Stomach (tissue), 9 donors: ENCODE results near the gene NCK1. TPM values are rescaled to one million over a fixed set of nuclear protein-coding genes. Genes with fewer than 3 reads are reported as not detected.

Experiments
- DNase-seq, 2 donors: peaks; one replicate each; pipeline versions ENCODE4 v3.0.0 to v3.0.0-alpha.2; 2013 to 2019
- H3K27ac ChIP-seq, 5 donors: fragments of 200-600 bp in 4 of 5; sonication (generic) in 4 of 5; one replicate each; pipeline ENCODE4 v1.5.1; 2013 to 2019; ENCODE audit warnings: mild to moderate bottlenecking in 1 of 5, moderate library complexity in 1 of 5
- H3K27me3 ChIP-seq, 3 donors: fragments of 200-600 bp; sonication (generic); one replicate each; pipeline ENCODE4 v1.5.1; 2017 to 2019; ENCODE audit warnings: mixed run types in 1 of 3
- H3K36me3 ChIP-seq, 4 donors: fragments of 200-600 bp; sonication (generic); 1 replicate in 3 of 4; 2 replicates in 1 of 4; pipeline ENCODE4 v1.5.1; 2016 to 2019
- H3K4me1 ChIP-seq, 4 donors: fragments of 200-600 bp; sonication (generic); one replicate each; pipeline ENCODE4 v1.5.1; 2016 to 2019
- H3K4me3 ChIP-seq, 4 donors: fragments of 200-600 bp; sonication (generic) in 3 of 4; one replicate each; pipeline ENCODE4 v1.5.1; 2016 to 2019; ENCODE audit warnings: mild to moderate bottlenecking in 1 of 4
- H3K9me3 ChIP-seq, 4 donors: fragments of 200-600 bp; sonication (generic); one replicate each; pipeline ENCODE4 v1.5.1; 2016 to 2019
- CTCF ChIP-seq, 7 experiments: fragments of 450-650 bp in 4 of 7; fragments of 200-600 bp in 3 of 7; sonication (generic) in 3 of 7; IDR thresholded peaks; one replicate each; pipeline ENCODE4 v1.5.1; 2016 to 2019; ENCODE audit warnings: antibody characterized with exemption in 7 of 7, control low read depth in 2 of 7, mild to moderate bottlenecking in 1 of 7
- EP300 ChIP-seq: sonication (generic); formaldehyde crosslinking; IDR thresholded peaks from one replicate; pipeline ENCODE4 v1.6.1; 2017; ENCODE audit warnings: antibody characterized with exemption
- POLR2A ChIP-seq, 4 donors: fragments of 450-650 bp; IDR thresholded peaks; one replicate each; pipeline ENCODE4 v1.6.1; 2016; ENCODE audit warnings: antibody characterized with exemption in 4 of 4, control low read depth in 2 of 4, mild to moderate bottlenecking in 1 of 4, moderate library complexity in 1 of 4
- POLR2AphosphoS5 ChIP-seq, 3 donors: sonication (generic); formaldehyde crosslinking; IDR thresholded peaks; one replicate each; pipeline ENCODE4 v1.6.1; 2016; ENCODE audit warnings: antibody characterized with exemption in 3 of 3
- WGBS, 5 donors: extraction: QIAGEN DNeasy Blood & Tissue Kit in 3 of 5; methylation state at CpG; one replicate each; pipeline versions ENCODE4 v1.1.5 to v1.1.7; 2013 to 2018; 5-methylcytosine and 5-hydroxymethylcytosine counted together
- intact Hi-C: fragments of 100-400 bp; cut with DNase I; formaldehyde crosslinking; loops from one replicate; pipeline ENCODE4 v1.15.1; 2023; ENCODE audit warnings: low total_unique reads
- polyA plus RNA-seq, 3 donors: library from polyadenylated mRNA; stranded (reverse); fragments of 200-250 nt; gene quantifications; one replicate each; pipeline ENCODE4 v1.2.3, GENCODE V29; 2013
- total RNA-seq, 5 donors: library from RNA; depleted of rRNA; stranded (reverse); fragments of >200 nt; gene quantifications; one replicate each; pipeline versions ENCODE4 v1.1.0 to v1.2.3, GENCODE V29; 2014 to 2016
- donor health status: healthy with polysubstance abuse.
- donor health status: Bipolar disorder and iron deficiency.
- donor health status: healthy.

Gene NCK1
- total and polyA plus RNA-seq, 8 donors: 11.9 to 59.8 (median 25.2) TPM

DNA sequence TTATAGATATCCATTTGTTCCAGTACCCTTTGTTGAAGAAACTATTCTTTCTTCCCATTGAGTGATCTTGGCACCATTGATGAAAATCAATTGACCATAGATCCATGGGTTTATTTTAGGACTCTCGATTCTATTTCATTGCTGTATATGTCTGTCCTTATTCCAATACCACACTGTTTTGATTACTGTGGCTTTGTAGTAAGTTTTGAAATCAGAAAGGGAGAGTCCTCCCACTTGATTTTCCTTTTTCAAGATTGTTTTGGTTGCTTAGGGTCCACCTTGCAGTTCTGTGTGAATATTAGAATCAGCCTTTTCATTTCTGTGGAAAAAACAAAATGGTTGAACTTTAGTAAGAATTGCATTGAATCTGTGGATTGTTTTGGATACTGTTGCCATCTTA is 75.2 kb downstream of the NCK1 start:
- H3K4me3 ChIP-seq: no peak overlapping the region
- 96 to 100% (median 98%) methylated on average over 1 of the region's 1 CpG for WGBS, 5 donors
- no peak overlapping the region for H3K27ac ChIP-seq
- no peaks in the 10 kb centered on the region for H3K27me3 ChIP-seq
- no peaks in the 10 kb centered on the region for H3K9me3 ChIP-seq
- peaks cover 0 to 42% (median 16%) of the 10 kb centered on the region in 4 donors for H3K4me1 ChIP-seq
- no peak for TF ChIP-seq EP300
- no peak for TF ChIP-seq POLR2AphosphoS5 (IDR thresholded peaks at IDR 0.05)
- no peak for TF ChIP-seq CTCF (IDR thresholded peaks at IDR 0.05)
- TF ChIP-seq POLR2A (IDR thresholded peaks at IDR 0.05): no peak
- intact Hi-C loops: no loop called here
- H3K36me3 ChIP-seq: peaks cover 0 to 15% (median 6%) of the 10 kb centered on the region in 4 donors
- no peak for DNase-seq

- Histone ChIP-seq H3K36me3 (peaks cover 0 to 15% (median 6%) of the 10 kb centered on the region in 4 donors), H3K27ac (peak overlapping the region in 1 of 5 donors; percentile 7), H3K27me3 (no peaks in the 10 kb centered on the region), H3K4me1 (peaks cover 6 to 42% (median 20%) of the 10 kb centered on the region in 4 donors), H3K9me3 (no peaks in the 10 kb centered on the region), H3K4me3 (no peak overlapping the region)
- no peak for DNase-seq
- TF ChIP-seq EP300 (no peak), POLR2AphosphoS5 (IDR thresholded peaks at IDR 0.05) (no peak), CTCF (IDR thresholded peaks at IDR 0.05) (no peak), POLR2A (IDR thresholded peaks at IDR 0.05) (no peak)
- WGBS, 5 donors: 38 to 46% (median 45%) methylated on average over 2 of the region's 2 CpGs
- intact Hi-C loops: no loop called here
These were observed 75.8 kb downstream of the NCK1 start for GRCh38 chr3:136937851-136938250.

- DNase-seq: no peak
- peaks cover 0 to 15% (median 6%) of the 10 kb centered on the region in 4 donors for H3K36me3 ChIP-seq
- TF ChIP-seq POLR2AphosphoS5 (IDR thresholded peaks at IDR 0.05): no peak
- TF ChIP-seq EP300: no peak
- no peak for TF ChIP-seq POLR2A (IDR thresholded peaks at IDR 0.05)
- TF ChIP-seq CTCF (IDR thresholded peaks at IDR 0.05): no peak
- H3K4me3 ChIP-seq: no peak overlapping the region
- intact Hi-C loops: no loop called here
- H3K4me1 ChIP-seq: peaks cover 11 to 42% (median 19%) of the 10 kb centered on the region in 4 donors
- H3K27ac ChIP-seq: no peak overlapping the region
- no peaks in the 10 kb centered on the region for H3K27me3 ChIP-seq
- no peaks in the 10 kb centered on the region for H3K9me3 ChIP-seq
These were observed 76.3 kb downstream of the NCK1 start for GRCh38 chr3:136938334-136938733.

- H3K27me3 ChIP-seq: no peaks in the 10 kb centered on the region
- peaks cover 0 to 10% (median 3%) of the 10 kb centered on the region in 4 donors for H3K36me3 ChIP-seq
- no peaks in the 10 kb centered on the region for H3K9me3 ChIP-seq
- intact Hi-C loops: no loop called here
- H3K27ac ChIP-seq: no peak overlapping the region
- H3K4me1 ChIP-seq: peaks cover 11 to 46% (median 22%) of the 10 kb centered on the region in 4 donors
- DNase-seq: no peak
- 75 to 92% (median 80%) methylated on average over 1 of the region's 1 CpG for WGBS, 5 donors
- H3K4me3 ChIP-seq: no peak overlapping the region
- TF ChIP-seq CTCF (IDR thresholded peaks at IDR 0.05) (no peak), POLR2A (IDR thresholded peaks at IDR 0.05) (no peak), POLR2AphosphoS5 (IDR thresholded peaks at IDR 0.05) (no peak), EP300 (no peak)
These were observed 77.5 kb downstream of the NCK1 start for GRCh38 chr3:136939489-136939888.
